ENCODE measurements around the gene CCBE1.

The CCBE1 gene

GRCh38 chr18:59515147-59515546 lies 182.1 kb downstream of the CCBE1 start:
- DNase-seq (ENCODE audit: extremely low read depth, low read depth) = no peak
- H3K4me3 ChIP-seq (replicated peaks; ENCODE audit: low read depth, low read length) = no peak overlapping the region
- no peak for TF ChIP-seq CTCF (IDR thresholded peaks at IDR 0.05; ENCODE audit: low read depth, low read length, missing control alignments)

GRCh38 chr18:59514203-59514602 lies 183.0 kb downstream of the CCBE1 start:
- no peak overlapping the region for H3K4me3 ChIP-seq (replicated peaks; ENCODE audit: low read depth, low read length)
- DNase-seq (ENCODE audit: extremely low read depth, low read depth) = no peak
- TF ChIP-seq CTCF (IDR thresholded peaks at IDR 0.05; ENCODE audit: low read depth, low read length, missing control alignments) = no peak

GRCh38 chr18:59512025-59512755 lies 185.0 kb downstream of the CCBE1 start:
- no peak for DNase-seq (ENCODE audit: extremely low read depth, low read depth)
- TF ChIP-seq CTCF (IDR thresholded peaks at IDR 0.05; ENCODE audit: low read depth, low read length, missing control alignments) = no peak
- no peak overlapping the region for H3K4me3 ChIP-seq (replicated peaks; ENCODE audit: low read depth, low read length)

GRCh38 chr18:59509481-59510442 lies 187.5 kb downstream of the CCBE1 start:
- no peak for TF ChIP-seq CTCF (IDR thresholded peaks at IDR 0.05; ENCODE audit: low read depth, low read length, missing control alignments)
- no peak overlapping the region for H3K4me3 ChIP-seq (replicated peaks; ENCODE audit: low read depth, low read length)
- DNase-seq (ENCODE audit: extremely low read depth, low read depth) = no peak

GRCh38 chr18:59505356-59505755 lies 191.9 kb downstream of the CCBE1 start:
- TF ChIP-seq CTCF (IDR thresholded peaks at IDR 0.05; ENCODE audit: low read depth, low read length, missing control alignments) = no peak
- DNase-seq (ENCODE audit: extremely low read depth, low read depth) = no peak
- H3K4me3 ChIP-seq (replicated peaks; ENCODE audit: low read depth, low read length) = no peak overlapping the region

- DNase-seq (ENCODE audit: extremely low read depth, low read depth) = peak; percentile 79
- no peak overlapping the region for H3K4me3 ChIP-seq (replicated peaks; ENCODE audit: low read depth, low read length)
- TF ChIP-seq CTCF (IDR thresholded peaks at IDR 0.05; ENCODE audit: low read depth, low read length, missing control alignments) = no peak
These were observed 194.7 kb downstream of the CCBE1 start for GRCh38 chr18:59502274-59503175.

All from HFF-Myc (cell line).